HG02588 (cell line): ENCODE data around the gene PXMP4.

ENCODE experiments used
- ATAC-seq: cut with Tn5 transposase; IDR thresholded peaks from one replicate; pipeline ENCODE4 v1.9.1; 2021; ENCODE audit warnings: mild to moderate bottlenecking, moderate library complexity; ENCODE audit not compliant: unreplicated experiment

The PXMP4 gene

GRCh38 chr20:33686100-33686983 is 33.8 kb downstream of the PXMP4 start, which contains the start of gene E2F1:
TSS of gene E2F1 (minus strand) at chr20:33686385. CDS start at chr20:33686264, 121 bp downstream.
- ATAC-seq, result peak; percentile 84

GRCh38 chr20:33685328-33686099 is 34.6 kb downstream of the PXMP4 start:
- peak; percentile 43 for ATAC-seq

GRCh38 chr20:33684533-33685327 is 35.4 kb downstream of the PXMP4 start:
- ATAC-seq, result no peak

GRCh38 chr20:33681728-33682353 is 38.3 kb downstream of the PXMP4 start:
- no peak for ATAC-seq

GRCh38 chr20:33681288-33681687 is 38.8 kb downstream of the PXMP4 start:
- ATAC-seq, result no peak

- no peak for ATAC-seq
These were observed 39.4 kb downstream of the PXMP4 start for GRCh38 chr20:33680686-33681085.

GRCh38 chr20:33679758-33680485 is 40.2 kb downstream of the PXMP4 start:
- peak; percentile 61 for ATAC-seq

GRCh38 chr20:33677991-33678702 is 42.0 kb downstream of the PXMP4 start:
- ATAC-seq, result no peak

GRCh38 chr20:33676652-33677645 is 43.2 kb downstream of the PXMP4 start:
- ATAC-seq, result no peak

- no peak for ATAC-seq
These were observed 44.0 kb downstream of the PXMP4 start for GRCh38 chr20:33676121-33676520.

- ATAC-seq, result no peak
These were observed 44.8 kb downstream of the PXMP4 start for GRCh38 chr20:33675136-33675959.

GRCh38 chr20:33674294-33675135 is 45.6 kb downstream of the PXMP4 start, which contains the start of gene NECAB3:
TSS of gene NECAB3 (minus strand) at chr20:33674428. CDS start at chr20:33674352, 76 bp downstream.
- ATAC-seq, result peak; percentile 72

GRCh38 chr20:33673410-33674293 is 46.5 kb downstream of the PXMP4 start:
- no peak for ATAC-seq

GRCh38 chr20:33673114-33673409 is 47.0 kb downstream of the PXMP4 start:
- ATAC-seq, result no peak

- ATAC-seq, result no peak
These were observed 47.5 kb downstream of the PXMP4 start for GRCh38 chr20:33672426-33673113.
